ENCODE data around the gene SFXN5.
A peak's percentile ranks its signal among the peaks of the same experiment; 100 is the strongest.

The SFXN5 gene

DNA sequence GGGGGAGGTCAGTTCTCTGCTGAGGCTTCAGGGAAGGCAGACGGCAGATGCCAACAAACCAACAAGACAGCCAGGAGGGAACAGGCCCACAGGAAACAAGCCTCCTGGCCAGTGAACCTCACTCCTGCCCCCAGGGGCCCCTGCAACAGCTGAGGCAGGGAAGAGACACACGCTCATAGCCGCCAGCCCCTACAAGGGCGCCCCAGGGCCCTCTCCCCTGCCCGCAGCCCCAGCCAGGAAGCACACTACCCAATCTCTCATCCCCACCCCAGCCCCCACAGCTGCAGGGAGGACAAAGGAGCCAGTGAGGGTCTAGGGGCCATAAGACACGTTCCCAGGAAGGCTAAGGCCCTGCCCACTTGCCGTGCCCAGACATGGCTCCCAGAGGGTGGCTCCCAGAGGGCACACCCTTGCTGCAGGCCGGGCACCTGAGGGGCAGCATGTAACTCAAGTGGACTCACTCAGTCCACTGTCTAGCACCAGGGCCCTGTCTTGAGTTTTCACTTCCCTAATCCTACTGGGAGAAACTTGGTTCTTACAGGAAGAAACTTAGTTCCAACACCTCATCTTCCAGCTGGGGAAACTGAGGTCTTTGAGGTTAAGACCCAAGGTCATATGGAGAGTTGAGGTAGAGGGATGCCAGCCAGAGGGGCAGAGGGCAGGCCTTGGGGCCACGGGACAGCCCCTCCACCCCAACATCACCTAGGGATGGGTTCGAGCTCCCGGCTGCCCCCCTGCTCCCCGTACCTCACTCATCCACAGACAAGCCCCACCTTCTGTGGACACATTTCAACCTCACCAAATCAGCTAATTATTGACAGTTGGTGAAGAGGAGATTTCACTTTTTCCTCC lies 116.9 kb downstream of the SFXN5 start:
- DNase-seq = no peak

DNA sequence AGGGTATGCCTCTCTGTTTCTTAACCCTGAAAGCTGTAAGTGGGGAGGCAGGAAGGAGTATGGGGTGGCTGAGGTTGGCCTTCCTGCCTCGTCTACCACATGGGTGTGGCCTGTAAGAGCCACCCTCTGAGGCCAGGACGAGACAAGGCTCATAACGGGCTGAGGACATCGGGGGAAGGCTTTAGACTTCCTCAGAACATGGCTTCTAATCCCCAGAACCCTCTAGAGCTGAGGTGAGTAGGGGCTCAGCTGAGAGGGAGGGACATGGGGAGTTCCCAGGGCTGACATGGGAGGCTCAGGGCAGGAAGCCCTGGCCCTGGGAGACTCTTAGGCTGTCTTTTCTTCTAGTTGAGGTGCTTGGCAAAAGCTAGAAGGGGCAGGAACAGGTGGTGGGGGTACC lies 117.5 kb downstream of the SFXN5 start:
- DNase-seq = peak; percentile 33 to 47

GRCh38 chr2:72953528-72953927 lies 118.0 kb downstream of the SFXN5 start:
- no peak for DNase-seq

GRCh38 chr2:72952961-72953360 lies 118.6 kb downstream of the SFXN5 start:
- DNase-seq = no peak

GRCh38 chr2:72952110-72952823 lies 119.2 kb downstream of the SFXN5 start:
- DNase-seq = no peak

DNA sequence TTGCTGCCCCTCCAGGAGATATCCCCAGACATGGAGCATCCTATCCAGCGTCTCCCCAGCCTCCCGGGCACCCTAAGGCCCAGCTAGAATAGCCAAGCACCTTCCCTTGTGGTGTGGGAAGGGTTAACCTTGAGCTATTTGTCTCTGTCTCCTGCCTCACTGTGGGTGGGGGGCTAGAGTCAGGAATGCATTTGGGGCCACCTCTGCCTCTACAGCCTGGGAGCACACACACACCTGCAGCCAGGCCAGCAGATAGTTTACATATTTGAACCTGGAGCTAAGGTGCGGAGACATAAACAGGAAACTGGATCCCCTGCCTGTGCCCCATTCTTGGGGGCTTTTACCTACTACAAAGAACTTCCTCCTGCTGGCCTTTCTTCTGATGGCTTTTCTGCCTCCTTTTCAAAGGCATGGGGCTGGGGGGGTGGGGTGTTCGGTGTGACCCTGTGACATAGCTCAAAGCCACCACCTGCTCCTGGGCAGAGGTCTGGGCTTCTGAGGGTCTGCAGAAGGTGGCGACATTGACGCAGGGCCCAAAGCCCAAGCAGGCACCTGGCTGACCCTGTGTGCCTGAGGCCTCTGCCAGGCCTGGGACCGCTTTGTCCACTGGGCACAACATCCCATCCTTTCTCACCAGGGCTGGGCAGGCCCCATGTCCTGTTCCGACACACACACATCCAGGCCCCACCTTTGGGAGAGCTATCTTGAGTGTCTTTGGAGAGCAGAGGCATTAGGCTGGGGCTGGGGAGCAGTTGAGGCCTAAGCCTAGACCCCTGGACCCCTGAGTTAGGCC lies 120.0 kb downstream of the SFXN5 start:
- DNase-seq = no peak

DNA sequence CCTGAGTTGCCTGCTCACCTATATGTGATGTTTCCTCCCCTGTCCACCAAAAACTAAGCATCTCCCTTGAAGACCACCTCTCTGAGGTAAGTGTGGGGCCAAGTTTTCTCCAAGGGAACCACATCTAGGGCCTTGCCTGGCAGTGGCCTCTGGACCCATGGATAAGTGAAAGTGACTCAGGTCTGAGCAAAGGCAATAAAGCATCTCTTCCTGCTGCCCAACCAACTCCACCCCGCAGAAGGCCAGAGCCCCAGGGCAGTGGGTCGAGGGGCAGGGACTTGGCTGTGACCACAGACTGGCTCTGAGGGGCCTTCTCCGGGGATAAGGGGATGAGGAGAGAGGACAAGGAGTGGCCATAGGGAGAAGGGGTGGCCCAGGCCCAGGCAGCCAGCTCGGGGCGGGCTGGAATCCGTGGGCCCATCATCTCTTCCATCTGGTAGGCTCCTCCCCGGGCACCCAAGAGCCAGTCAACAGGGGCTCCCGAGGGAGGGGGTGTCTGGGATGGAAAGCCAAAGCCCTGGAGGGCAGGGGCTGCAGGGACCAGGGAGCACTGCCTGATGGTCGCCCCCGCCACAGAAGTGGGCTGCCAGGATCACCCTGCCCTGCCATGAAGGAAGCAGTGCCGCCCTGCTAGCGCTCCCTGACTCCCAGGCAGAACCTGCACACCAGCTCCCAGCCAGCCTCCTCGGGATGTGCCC lies 120.8 kb downstream of the SFXN5 start:
- no peak for DNase-seq

DNA sequence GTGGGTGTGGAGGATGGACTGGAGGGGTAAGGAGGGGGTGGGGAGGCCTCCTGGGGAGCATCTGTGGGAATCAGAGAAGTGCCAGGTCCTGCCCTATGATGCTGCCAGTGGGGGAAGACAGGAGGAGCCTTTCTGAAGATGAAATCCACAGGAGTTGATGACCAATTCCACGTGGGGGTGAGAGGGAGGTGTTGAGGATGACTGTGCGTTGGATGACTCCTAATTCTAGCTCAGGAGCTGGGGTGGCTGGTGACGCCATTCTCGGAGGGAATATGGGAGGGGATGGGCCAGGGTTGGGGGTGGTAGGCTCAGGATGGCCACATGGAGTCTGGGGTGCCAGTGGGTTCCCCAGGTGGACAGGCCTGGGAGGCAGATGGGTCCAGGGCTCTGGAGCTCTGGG lies 121.9 kb downstream of the SFXN5 start:
- DNase-seq = no peak

- DNase-seq = no peak
These were observed 122.5 kb downstream of the SFXN5 start for GRCh38 chr2:72949045-72949444.

- no peak for DNase-seq
These were observed 123.3 kb downstream of the SFXN5 start for GRCh38 chr2:72947952-72948830.

DNA sequence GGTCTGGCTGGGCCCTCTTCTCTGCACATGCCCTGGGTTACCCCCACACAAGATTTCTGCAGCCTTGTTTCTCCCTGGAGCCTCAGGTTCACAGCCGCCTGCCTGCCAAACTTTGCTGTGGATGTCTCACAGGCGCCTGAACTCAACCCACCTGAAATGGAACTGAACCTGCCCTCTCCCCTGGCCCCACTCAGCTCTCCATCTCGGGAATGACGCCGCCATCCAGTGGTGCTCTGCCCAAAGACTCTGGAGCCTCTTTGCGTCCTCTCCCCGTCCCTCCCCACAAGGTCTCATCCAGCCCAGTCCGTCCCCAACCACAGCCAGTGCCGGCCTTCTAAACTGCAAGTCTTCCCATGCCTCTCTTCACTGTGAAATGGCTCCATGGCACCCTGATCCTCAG lies 125.0 kb downstream of the SFXN5 start:
- no peak for DNase-seq

GRCh38 chr2:72945450-72946019 lies 126.0 kb downstream of the SFXN5 start:
- DNase-seq = no peak

DNA sequence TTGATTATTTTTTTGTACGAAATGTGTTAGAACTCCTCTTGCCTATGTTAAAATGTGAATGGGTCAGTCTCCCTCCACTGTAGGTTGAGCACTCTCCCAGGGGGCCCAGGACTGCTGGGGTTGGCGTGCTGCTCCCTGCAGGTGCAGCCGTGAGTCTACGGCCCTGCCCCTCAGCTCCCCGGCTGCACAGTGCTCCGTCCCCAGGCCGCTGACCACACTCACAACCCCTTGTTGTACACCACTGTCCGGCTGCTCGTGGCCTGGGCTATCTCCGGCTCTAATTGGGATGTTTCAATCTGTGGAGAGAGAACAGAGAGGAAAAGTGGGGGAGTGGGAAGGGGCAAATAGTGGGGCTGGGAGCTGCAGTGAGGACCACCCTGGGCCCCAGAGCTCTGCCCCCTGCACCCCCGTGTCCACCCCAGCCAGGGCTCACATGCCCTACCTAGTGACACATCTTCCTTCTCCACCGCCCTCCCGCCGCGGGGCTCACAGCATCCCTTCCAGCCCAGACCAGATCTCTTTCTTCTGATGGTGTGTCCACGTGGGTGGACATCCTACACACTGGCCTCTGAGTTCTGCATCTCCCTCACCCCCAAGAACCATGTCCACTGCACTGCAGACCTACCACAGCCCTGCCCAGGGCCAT lies 126.6 kb downstream of the SFXN5 start:
- DNase-seq = no peak

DNA sequence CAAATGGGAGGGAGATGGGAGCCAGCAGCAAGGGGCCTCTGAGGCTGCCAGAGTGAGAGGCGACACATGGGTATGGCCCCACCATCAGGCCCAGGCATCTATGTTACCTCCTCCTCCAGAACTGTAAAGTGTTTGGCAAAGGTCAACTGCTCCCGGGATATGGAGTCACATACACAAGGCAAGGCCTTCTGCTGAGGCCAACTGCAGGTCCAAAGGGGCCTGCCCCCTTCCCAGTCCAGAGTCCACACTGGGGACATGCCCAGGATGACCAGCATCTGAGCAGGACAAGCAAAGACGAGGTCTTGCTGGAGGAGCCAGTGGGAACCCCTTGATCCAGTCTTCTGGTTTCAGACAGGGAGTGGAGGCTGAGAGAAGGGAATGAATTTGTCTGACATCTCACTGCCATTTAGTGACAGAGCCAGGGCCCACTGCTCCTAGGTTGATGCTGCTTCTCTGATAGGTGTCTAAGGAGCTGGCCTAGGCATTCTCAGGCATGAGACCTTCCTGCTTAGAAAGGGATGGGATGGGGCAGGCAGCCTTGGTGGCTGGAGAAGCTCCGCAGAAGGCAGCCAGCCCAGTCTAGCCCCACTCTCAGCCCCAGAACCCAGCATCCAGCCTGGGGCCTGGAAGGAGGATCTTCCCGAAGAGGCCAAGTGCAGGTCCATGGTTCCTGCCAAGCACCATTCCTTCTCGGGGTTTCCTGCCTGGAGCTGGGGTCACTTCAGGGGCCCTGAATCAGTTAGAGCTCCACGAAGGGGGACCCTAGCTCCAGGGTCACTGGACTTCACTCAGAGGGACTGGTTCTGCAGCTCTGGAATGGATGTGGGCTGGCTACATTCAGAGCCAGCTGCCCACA lies 127.7 kb downstream of the SFXN5 start:
- DNase-seq = no peak

DNA sequence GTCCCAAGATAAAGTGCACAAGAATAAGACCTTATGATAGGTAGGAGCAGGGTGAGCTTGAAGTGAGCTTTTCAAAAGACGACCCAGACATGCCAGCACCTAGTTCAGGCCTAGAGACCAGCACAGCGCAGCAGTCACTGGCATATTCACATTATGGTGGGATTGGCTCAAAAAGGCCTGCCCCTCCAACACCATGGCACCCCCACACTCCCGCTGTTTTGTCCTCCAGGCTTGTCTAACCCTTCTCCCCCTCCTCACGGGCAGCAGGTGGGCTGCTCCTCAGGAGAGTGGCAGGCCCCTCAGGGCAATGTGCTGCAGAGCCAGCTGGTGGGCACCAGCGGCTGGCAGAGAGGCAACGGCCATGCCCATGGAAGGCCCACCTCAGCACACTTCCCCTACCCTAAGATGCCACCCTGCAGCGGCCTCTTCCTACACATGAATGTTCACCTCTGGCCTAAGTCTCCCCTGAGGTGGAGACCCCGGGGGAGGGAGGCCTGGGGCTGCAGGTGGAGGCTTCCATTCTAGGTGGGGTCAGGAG lies 128.6 kb downstream of the SFXN5 start:
- no peak for DNase-seq

- DNase-seq = no peak
These were observed 129.2 kb downstream of the SFXN5 start for GRCh38 chr2:72942293-72942692.

DNA sequence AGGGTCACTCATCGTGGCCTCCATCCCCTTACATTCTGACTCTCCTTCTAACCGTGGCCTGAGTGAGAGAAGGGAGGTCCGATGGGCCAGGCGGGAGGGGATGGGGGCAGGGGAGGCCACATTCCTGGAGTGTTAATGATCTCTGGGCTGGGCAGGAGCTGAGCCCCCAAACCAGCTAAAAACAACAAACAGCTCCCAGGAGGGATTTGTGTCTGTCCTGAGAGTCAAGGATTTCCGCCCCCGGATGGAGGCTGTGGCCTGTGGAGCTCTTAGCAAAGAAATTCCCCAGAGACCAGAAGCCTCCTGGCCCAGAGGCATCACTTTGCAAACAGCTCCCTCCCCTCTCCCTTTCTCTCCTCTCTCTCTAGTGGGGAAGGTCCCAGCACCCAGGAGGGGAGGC lies 130.7 kb downstream of the SFXN5 start:
- no peak for DNase-seq

- DNase-seq = no peak
These were observed 131.2 kb downstream of the SFXN5 start for GRCh38 chr2:72940361-72940760.

- no peak for DNase-seq
These were observed 133.1 kb downstream of the SFXN5 start for GRCh38 chr2:72938455-72938854.

GRCh38 chr2:72937356-72937669 lies 134.2 kb downstream of the SFXN5 start:
- no peak for DNase-seq
